Hepatocyte (in vitro differentiated cells): Measurements from ENCODE around the gene SCML1.

ENCODE experiments used
- CTCF ChIP-seq: fragments of 200-600 bp; sonication (generic); IDR thresholded peaks from 2 replicates; pipeline ENCODE4 v1.5.1; 2016; ENCODE audit warnings: antibody characterized with exemption, mild to moderate bottlenecking; ENCODE audit not compliant: poor library complexity
- EZH2 ChIP-seq: fragments of 200-600 bp; sonication (generic); IDR thresholded peaks from 2 replicates; pipeline ENCODE4 v1.6.1; 2016; ENCODE audit warnings: antibody characterized with exemption, mild to moderate bottlenecking, borderline replicate concordance

- no peak for TF ChIP-seq CTCF
- TF ChIP-seq EZH2, result no peak
Measured at GRCh38 chrX:17700976-17701375, 36.3 kb upstream of the SCML1 start.
